Measurements from ENCODE around the gene ATP8A2.
"Not testable (repeated sequence)": the region's sequence is repeated elsewhere in the genome, so short reads cannot be mapped to it uniquely, and the experiment has no call there.

The ATP8A2 gene

GRCh38 chr13:25771641-25772478, 400.1 kb downstream of the ATP8A2 start:
- Histone ChIP-seq H3K4me1 (ENCODE audit: control insufficient read depth, insufficient read depth, low read length) (no peaks in the 10 kb centered on the region), H3K9ac (ENCODE audit: low read length in 2 of 2) (no peak overlapping the region), H3K9me3 (ENCODE audit: control insufficient read depth in 2 of 2, low read length in 2 of 2) (no peaks in the 10 kb centered on the region), H3K4me3 (ENCODE audit: low read length in 2 of 2) (no peak overlapping the region), H3K27me3 (ENCODE audit: control insufficient read depth in 1 of 2, insufficient read depth in 2 of 2, low read length in 2 of 2) (peaks cover 0 to 4% of the 10 kb centered on the region in 2 donors), H3K27ac (ENCODE audit: low read length) (no peak overlapping the region), H3K36me3 (ENCODE audit: control insufficient read depth in 2 of 2, insufficient read depth in 2 of 2, low read length in 2 of 2) (no peaks in the 10 kb centered on the region)

- H3K27me3 ChIP-seq (ENCODE audit: control insufficient read depth in 1 of 2, insufficient read depth in 2 of 2, low read length in 2 of 2); H3K9ac ChIP-seq (ENCODE audit: low read length in 2 of 2); H3K9me3 ChIP-seq (ENCODE audit: control insufficient read depth in 2 of 2, low read length in 2 of 2); H3K27ac ChIP-seq (ENCODE audit: low read length); H3K4me1 ChIP-seq (ENCODE audit: control insufficient read depth, insufficient read depth, low read length); H3K36me3 ChIP-seq (ENCODE audit: control insufficient read depth in 2 of 2, insufficient read depth in 2 of 2, low read length in 2 of 2); H3K4me3 ChIP-seq (ENCODE audit: low read length in 2 of 2): not testable (repeated sequence)
These were observed 400.8 kb downstream of the ATP8A2 start for GRCh38 chr13:25772534-25772933.

- not testable (repeated sequence) for H3K9me3 ChIP-seq (ENCODE audit: control insufficient read depth in 2 of 2, low read length in 2 of 2); H3K27ac ChIP-seq (ENCODE audit: low read length); H3K36me3 ChIP-seq (ENCODE audit: control insufficient read depth in 2 of 2, insufficient read depth in 2 of 2, low read length in 2 of 2); H3K4me1 ChIP-seq (ENCODE audit: control insufficient read depth, insufficient read depth, low read length); H3K4me3 ChIP-seq (ENCODE audit: low read length in 2 of 2); H3K9ac ChIP-seq (ENCODE audit: low read length in 2 of 2); H3K27me3 ChIP-seq (ENCODE audit: control insufficient read depth in 1 of 2, insufficient read depth in 2 of 2, low read length in 2 of 2)
These were observed 402.3 kb downstream of the ATP8A2 start for GRCh38 chr13:25774056-25774455.

- H3K36me3 ChIP-seq (ENCODE audit: control insufficient read depth in 2 of 2, insufficient read depth in 2 of 2, low read length in 2 of 2): no peaks in the 10 kb centered on the region
- H3K9ac ChIP-seq (ENCODE audit: low read length in 2 of 2): no peak overlapping the region
These were observed 403.5 kb downstream of the ATP8A2 start for GRCh38 chr13:25775275-25775674.

GRCh38 chr13:25775986-25776385, 404.2 kb downstream of the ATP8A2 start:
- no peaks in the 10 kb centered on the region for H3K4me1 ChIP-seq (ENCODE audit: control insufficient read depth, insufficient read depth, low read length)
- no peaks in the 10 kb centered on the region for H3K36me3 ChIP-seq (ENCODE audit: control insufficient read depth in 2 of 2, insufficient read depth in 2 of 2, low read length in 2 of 2)
- no peak overlapping the region for H3K27ac ChIP-seq (ENCODE audit: low read length)
- peaks cover 0 to 4% of the 10 kb centered on the region in 2 donors for H3K27me3 ChIP-seq (ENCODE audit: control insufficient read depth in 1 of 2, insufficient read depth in 2 of 2, low read length in 2 of 2)
- no peak overlapping the region for H3K9ac ChIP-seq (ENCODE audit: low read length in 2 of 2)
- H3K4me3 ChIP-seq (ENCODE audit: low read length in 2 of 2): no peak overlapping the region
- H3K9me3 ChIP-seq (ENCODE audit: control insufficient read depth in 2 of 2, low read length in 2 of 2): no peaks in the 10 kb centered on the region

More at GRCh38 chr13:25775275-25775674, 403.5 kb downstream of the ATP8A2 start:
- no peak overlapping the region for H3K4me3 ChIP-seq (ENCODE audit: low read length in 2 of 2)
- no peaks in the 10 kb centered on the region for H3K4me1 ChIP-seq (ENCODE audit: control insufficient read depth, insufficient read depth, low read length)
- H3K27me3 ChIP-seq (ENCODE audit: control insufficient read depth in 1 of 2, insufficient read depth in 2 of 2, low read length in 2 of 2): peaks cover 0 to 4% of the 10 kb centered on the region in 2 donors
- no peaks in the 10 kb centered on the region for H3K9me3 ChIP-seq (ENCODE audit: control insufficient read depth in 2 of 2, low read length in 2 of 2)
- no peak overlapping the region for H3K27ac ChIP-seq (ENCODE audit: low read length)

GRCh38 chr13:25776722-25777121, 404.9 kb downstream of the ATP8A2 start:
- no peaks in the 10 kb centered on the region for H3K4me1 ChIP-seq (ENCODE audit: control insufficient read depth, insufficient read depth, low read length)
- H3K9ac ChIP-seq (ENCODE audit: low read length in 2 of 2): no peak overlapping the region
- no peaks in the 10 kb centered on the region for H3K36me3 ChIP-seq (ENCODE audit: control insufficient read depth in 2 of 2, insufficient read depth in 2 of 2, low read length in 2 of 2)

GRCh38 chr13:25777509-25777908, 405.7 kb downstream of the ATP8A2 start:
- no peak overlapping the region for H3K9ac ChIP-seq (ENCODE audit: low read length in 2 of 2)
- no peak overlapping the region for H3K27ac ChIP-seq (ENCODE audit: low read length)
- no peaks in the 10 kb centered on the region for H3K36me3 ChIP-seq (ENCODE audit: control insufficient read depth in 2 of 2, insufficient read depth in 2 of 2, low read length in 2 of 2)
- no peak overlapping the region for H3K4me3 ChIP-seq (ENCODE audit: low read length in 2 of 2)
- no peaks in the 10 kb centered on the region for H3K9me3 ChIP-seq (ENCODE audit: control insufficient read depth in 2 of 2, low read length in 2 of 2)
- no peaks in the 10 kb centered on the region for H3K4me1 ChIP-seq (ENCODE audit: control insufficient read depth, insufficient read depth, low read length)
- peaks cover 0 to 4% of the 10 kb centered on the region in 2 donors for H3K27me3 ChIP-seq (ENCODE audit: control insufficient read depth in 1 of 2, insufficient read depth in 2 of 2, low read length in 2 of 2)

More at GRCh38 chr13:25776722-25777121, 404.9 kb downstream of the ATP8A2 start:
- Histone ChIP-seq H3K4me3 (ENCODE audit: low read length in 2 of 2) (no peak overlapping the region), H3K9me3 (ENCODE audit: control insufficient read depth in 2 of 2, low read length in 2 of 2) (no peaks in the 10 kb centered on the region), H3K27me3 (ENCODE audit: control insufficient read depth in 1 of 2, insufficient read depth in 2 of 2, low read length in 2 of 2) (peaks cover 0 to 4% of the 10 kb centered on the region in 2 donors), H3K27ac (ENCODE audit: low read length) (no peak overlapping the region)

GRCh38 chr13:25778365-25778764, 406.6 kb downstream of the ATP8A2 start:
- Histone ChIP-seq H3K27me3 (ENCODE audit: control insufficient read depth in 1 of 2, insufficient read depth in 2 of 2, low read length in 2 of 2) (peaks cover 0 to under 1% of the 10 kb centered on the region in 2 donors), H3K27ac (ENCODE audit: low read length) (no peak overlapping the region), H3K36me3 (ENCODE audit: control insufficient read depth in 2 of 2, insufficient read depth in 2 of 2, low read length in 2 of 2) (no peaks in the 10 kb centered on the region), H3K4me3 (ENCODE audit: low read length in 2 of 2) (no peak overlapping the region), H3K4me1 (ENCODE audit: control insufficient read depth, insufficient read depth, low read length) (no peaks in the 10 kb centered on the region), H3K9ac (ENCODE audit: low read length in 2 of 2) (no peak overlapping the region), H3K9me3 (ENCODE audit: control insufficient read depth in 2 of 2, low read length in 2 of 2) (no peaks in the 10 kb centered on the region)

GRCh38 chr13:25778808-25779305, 407.1 kb downstream of the ATP8A2 start:
- H3K9ac ChIP-seq (ENCODE audit: low read length in 2 of 2): no peak overlapping the region
- no peaks in the 10 kb centered on the region for H3K9me3 ChIP-seq (ENCODE audit: control insufficient read depth in 2 of 2, low read length in 2 of 2)
- H3K4me3 ChIP-seq (ENCODE audit: low read length in 2 of 2): no peak overlapping the region
- H3K4me1 ChIP-seq (ENCODE audit: control insufficient read depth, insufficient read depth, low read length): no peaks in the 10 kb centered on the region
- no peak overlapping the region for H3K27ac ChIP-seq (ENCODE audit: low read length)
- H3K27me3 ChIP-seq (ENCODE audit: control insufficient read depth in 1 of 2, insufficient read depth in 2 of 2, low read length in 2 of 2): no peaks in the 10 kb centered on the region
- H3K36me3 ChIP-seq (ENCODE audit: control insufficient read depth in 2 of 2, insufficient read depth in 2 of 2, low read length in 2 of 2): no peaks in the 10 kb centered on the region

- no peak overlapping the region for H3K27ac ChIP-seq (ENCODE audit: low read length)
- no peak overlapping the region for H3K9ac ChIP-seq (ENCODE audit: low read length in 2 of 2)
- H3K4me3 ChIP-seq (ENCODE audit: low read length in 2 of 2): no peak overlapping the region
- no peaks in the 10 kb centered on the region for H3K36me3 ChIP-seq (ENCODE audit: control insufficient read depth in 2 of 2, insufficient read depth in 2 of 2, low read length in 2 of 2)
- H3K9me3 ChIP-seq (ENCODE audit: control insufficient read depth in 2 of 2, low read length in 2 of 2): no peaks in the 10 kb centered on the region
- H3K27me3 ChIP-seq (ENCODE audit: control insufficient read depth in 1 of 2, insufficient read depth in 2 of 2, low read length in 2 of 2): no peaks in the 10 kb centered on the region
- no peaks in the 10 kb centered on the region for H3K4me1 ChIP-seq (ENCODE audit: control insufficient read depth, insufficient read depth, low read length)
These were observed 411.3 kb downstream of the ATP8A2 start for GRCh38 chr13:25783076-25783475.

GRCh38 chr13:25783601-25784024, 411.8 kb downstream of the ATP8A2 start:
- Histone ChIP-seq H3K36me3 (ENCODE audit: control insufficient read depth in 2 of 2, insufficient read depth in 2 of 2, low read length in 2 of 2) (no peaks in the 10 kb centered on the region), H3K27ac (ENCODE audit: low read length) (no peak overlapping the region), H3K9ac (ENCODE audit: low read length in 2 of 2) (no peak overlapping the region), H3K4me3 (ENCODE audit: low read length in 2 of 2) (no peak overlapping the region), H3K9me3 (ENCODE audit: control insufficient read depth in 2 of 2, low read length in 2 of 2) (no peaks in the 10 kb centered on the region), H3K4me1 (ENCODE audit: control insufficient read depth, insufficient read depth, low read length) (no peaks in the 10 kb centered on the region), H3K27me3 (ENCODE audit: control insufficient read depth in 1 of 2, insufficient read depth in 2 of 2, low read length in 2 of 2) (no peaks in the 10 kb centered on the region)
